Stimulated activated CD4-positive, alpha-beta T cell treated with anti-CD3 and anti-CD28 coated beads, Interleukin-4, amount 100 ng/mL, for 1 hour (primary cell): ENCODE data around the gene RPL22.

Source experiments
- DNase-seq: peaks from one replicate; pipeline ENCODE4 v3.0.0-alpha.2; 2020

Gene RPL22

DNA sequence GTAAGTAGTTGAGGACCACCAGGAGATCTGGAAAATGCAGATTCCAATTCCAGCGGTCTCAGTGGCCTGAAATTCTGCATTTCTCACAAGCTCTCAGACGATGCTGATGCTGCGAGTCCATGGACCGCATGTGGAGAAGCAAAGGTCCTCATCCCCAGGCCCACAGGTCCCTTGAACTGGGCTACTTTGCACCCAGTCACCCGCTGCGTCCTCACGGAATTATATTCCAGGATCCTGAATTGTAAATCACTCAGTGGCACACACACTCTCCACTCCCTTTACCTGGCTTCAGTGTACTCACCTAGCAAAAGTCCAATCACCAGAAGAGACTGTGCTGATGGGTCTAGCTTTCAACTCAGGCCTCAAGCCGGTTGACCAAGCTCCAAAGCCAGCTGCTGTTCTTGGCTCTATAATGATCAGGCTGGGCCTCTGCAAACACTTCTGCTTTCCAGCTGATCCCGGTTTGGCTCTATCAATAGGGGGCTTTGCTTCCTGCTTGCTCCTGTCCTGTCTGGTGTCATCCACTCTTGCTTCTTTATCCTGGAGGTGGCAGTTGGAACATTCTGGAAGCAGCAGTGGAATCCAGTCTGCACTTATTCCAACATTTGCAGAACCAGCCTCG lies 904 bp upstream of the RPL22 start:
- DNase-seq = no peak

DNA sequence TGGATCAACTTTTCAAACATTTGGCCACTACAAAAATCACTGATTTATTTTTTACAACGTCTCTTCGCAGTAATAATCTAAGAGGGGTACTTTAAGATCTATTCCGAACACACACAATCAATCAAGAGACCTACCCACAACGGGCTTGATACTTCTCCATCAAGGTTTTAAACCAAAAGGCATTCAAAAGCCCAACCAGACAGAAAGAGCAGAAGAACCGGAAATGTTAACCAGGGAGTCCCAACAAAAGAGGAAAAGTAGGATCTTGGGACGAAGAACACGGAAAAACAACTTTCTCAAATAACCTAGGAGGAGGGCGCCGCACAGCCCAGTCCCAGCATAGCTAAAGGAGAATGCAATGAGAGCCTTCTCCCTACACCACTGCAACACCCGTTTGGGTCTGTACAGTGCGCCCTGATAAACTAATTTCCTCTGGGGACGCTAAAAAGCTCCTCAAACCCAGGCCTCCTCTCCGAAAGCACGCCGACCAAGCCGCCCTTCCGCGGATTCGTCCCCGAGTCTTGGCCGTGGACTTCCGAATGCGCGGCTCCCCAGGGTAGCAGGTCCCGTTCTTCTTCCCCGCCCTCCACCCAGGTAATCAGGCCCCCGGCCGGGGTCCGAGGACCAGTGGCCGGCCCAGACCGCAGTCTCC lies 623 bp downstream of the RPL22 start:
- DNase-seq = no peak

DNA sequence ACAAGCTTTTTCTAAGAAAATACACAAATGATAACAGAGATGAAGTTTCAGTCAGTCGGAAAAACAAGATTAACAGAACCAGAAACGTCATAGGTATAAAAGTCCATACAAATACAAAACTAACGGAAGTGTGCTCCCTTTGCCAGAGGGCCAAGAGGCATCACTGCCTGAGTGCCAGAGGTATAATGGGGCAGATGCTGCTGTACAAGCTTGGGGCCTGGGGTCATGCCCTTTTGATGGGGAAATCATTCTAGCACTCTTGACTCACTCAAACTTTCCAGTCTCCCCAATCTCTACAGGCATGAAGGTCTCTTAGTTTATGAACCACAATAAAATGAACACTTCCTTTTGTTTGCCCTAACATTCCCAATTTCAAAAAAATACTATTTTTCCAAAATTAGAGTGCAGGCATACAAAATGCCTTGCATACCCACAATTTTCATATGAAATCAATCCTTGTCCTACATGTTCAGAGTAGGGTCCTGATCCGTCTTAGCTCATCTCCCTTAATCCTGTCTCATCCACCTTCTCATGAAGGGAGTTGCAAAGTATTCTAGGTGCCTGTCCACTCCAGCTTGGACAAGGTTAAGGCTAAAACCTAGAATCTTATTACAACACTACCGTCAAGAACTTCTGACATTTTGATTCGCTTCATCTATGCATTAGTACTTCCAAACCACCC lies 1.5 kb downstream of the RPL22 start:
- no peak for DNase-seq

DNA sequence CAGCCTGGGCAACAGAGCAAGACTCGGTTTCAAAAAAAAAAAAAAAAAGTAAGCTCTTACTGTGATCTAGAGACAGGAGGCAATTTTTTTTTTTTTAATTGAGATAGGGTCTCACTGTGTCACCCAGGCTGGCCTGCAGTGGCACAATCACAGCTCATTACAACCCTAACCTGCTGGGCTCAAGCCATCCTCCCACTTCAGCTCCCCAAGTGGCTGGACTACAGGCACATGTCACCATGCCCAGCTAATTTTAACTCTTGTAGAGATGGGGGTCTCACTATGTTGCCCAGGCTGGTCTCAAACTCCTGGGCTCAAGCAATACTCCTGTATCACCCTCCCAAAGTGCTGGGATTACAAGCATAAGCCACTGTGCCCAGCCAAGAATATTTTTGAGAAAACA lies 7.4 kb downstream of the RPL22 start:
- no peak for DNase-seq

DNA sequence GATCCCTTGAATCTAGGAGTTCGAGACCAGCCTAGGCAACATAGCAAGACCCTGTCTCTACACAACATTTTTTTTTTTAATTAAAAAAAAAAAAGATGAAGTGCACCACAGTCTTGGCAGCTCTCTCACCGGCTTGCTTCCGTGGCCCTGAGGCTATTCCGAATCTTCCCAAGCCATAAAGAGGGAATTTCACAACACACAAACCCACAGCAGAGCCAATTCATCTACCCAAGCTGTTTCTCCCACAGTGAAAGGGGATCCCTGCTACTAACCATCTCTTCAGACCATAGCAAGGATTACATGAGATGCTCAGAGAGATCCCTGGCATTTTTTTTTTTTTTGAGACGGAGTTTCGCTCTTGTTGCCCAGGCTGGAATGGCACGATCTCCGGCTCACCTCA lies 10.9 kb downstream of the RPL22 start:
- no peak for DNase-seq

DNA sequence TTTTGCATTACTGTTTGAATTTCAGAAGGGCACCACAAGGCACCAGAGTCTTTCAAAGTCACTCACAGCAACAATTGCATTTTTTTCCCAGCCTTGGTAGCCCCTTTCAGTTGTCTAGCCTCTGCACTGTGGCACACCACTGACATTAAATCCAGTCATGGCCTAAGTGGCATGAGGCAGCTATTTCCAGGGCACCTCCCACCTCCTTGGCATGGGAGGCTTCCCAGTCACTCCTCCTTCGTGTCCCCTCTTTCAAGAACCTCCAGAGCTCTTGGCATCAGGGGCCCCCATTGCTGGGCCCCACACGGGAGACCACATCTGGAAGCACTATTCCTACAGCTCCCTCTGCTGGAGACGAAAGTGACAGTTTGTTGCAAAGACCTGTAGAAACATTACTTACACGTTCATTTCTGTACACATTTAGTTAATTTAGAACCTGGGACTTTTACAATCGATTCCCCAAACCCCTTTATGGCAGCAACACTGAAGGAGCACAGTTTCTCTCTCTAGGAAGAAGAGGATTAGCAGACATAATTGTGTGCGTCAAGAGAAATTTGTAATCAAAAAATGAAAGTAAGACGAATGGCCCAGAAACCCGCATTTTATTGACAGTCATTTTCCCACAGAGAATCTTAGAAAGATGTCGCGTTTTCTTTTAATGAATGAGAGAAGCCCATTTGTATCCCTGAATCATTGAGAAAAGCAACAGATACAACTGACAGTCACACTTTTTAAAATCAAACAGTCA lies 13.6 kb downstream of the RPL22 start:
- DNase-seq = no peak

DNA sequence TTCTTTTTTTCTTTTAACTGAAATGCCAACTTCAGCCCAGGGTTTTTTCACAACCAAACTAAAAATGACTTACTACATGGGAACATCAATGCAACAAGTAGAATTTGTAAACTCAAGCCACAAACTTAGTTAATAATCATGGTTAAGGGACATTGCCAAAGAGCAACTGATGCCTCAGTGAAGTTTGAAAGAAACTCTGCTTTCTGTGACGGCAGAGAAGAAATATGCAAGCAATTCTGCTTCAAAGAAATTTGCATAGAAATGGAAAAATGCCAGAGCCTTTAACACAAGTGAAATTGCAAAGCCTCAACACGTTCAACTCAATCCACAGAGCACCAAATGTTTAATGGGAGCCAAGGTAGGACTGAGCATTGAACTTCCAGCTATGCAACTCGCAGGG lies 14.2 kb downstream of the RPL22 start:
- DNase-seq = no peak

DNA sequence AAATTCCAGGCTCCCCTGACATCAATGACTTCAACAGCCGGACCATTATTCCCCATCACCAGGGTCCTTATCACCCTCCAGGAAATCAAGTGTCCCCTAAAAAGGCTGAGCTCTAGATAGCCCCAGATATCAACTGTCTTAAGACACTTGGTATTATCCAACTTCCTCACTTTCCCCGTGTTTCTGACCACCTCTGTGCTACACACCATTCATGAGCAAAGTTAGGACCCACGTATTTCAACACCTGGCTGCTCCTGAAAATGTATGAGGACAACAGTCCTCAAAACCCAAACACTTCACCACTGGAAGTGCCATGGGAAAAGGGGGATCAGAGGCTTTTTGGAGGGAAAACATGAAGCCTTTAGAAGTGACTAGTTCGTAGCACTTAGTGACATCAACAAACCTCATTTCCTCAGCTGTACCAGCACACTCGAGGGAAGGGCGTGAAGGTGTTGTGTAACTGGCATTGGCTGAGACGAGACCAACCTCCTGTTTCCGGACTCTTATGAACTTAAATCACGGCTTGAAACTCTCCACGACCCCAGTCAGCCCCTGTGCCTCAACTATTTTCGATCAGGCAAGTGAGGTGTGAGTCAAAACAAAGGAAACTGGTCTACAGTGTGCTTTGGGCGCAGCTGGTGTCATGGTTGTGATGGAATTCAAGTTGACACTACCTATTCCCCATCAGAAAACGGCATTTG lies 15.2 kb downstream of the RPL22 start:
- DNase-seq = no peak

DNA sequence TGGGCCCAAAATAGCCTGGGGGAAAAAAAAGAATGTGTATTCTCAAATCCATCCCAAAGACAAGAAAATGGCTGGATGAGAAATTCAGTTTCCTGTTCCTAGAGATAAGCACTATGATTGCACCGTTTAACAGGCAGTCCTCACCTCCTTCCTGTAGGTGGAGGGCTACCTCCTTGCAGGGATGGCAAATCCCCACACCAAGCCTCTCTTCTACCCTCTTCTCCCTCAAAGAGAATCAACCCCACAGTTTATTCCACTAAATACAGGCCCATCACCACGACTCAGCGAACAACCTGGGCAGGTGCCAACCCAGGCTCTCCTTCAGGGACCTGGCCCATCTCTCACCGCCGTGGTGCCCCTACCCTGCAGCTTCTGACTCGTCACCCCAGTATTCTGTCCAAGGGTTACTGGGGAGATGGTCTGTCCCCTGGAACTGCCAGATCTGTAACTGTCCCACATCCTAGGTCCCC lies 15.8 kb downstream of the RPL22 start:
- no peak for DNase-seq

DNA sequence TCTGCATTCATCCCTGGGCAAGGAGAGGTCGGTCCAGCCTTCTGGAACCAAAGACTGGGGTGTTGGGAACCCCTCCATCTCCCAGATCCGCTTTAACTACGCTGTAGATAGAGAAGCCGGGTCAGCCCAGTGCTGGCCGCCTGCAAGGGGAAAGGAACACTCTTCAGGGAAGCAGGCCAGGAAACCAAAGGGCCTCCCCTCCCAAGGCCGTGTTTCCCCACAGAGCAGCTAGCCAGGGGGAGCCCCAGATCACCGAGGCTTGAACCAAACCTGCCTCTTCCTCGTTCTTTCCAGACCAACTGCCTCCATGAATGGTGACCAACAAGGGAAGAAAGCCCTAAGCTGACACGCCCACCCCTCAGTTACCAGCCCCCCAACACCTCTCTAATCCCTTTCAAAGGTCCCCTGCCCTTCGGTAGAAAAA lies 18.0 kb downstream of the RPL22 start:
- DNase-seq = no peak

DNA sequence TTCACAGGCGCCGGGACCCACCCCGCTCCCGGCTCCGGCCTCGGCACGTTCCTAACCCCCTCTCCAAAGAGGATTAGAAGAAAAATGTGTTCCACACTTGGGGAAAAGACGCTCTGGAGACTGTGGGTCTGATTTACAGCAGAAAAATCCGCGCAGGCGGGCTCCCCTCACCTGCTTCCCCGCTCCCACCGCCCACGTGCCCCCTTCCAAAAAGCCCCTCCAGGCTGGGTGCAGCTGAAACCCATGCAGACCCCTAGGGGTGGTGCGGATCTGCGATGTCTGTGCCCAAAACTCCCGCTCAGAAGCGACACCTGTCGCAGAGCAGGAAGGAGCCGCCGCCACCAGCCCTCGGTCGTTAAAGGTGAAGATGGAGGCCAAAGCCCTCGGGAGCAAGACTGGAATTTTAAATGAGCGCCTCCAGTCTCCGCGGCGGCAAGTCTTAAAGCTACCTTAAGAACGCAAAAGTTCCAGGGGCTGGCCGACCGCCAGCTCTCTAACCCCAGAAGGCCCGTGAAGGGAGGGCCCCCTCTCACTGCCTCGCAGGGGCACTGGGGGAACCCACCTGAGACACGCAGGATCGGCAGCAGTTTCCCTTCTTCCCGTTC lies 18.6 kb downstream of the RPL22 start:
- DNase-seq = peak; percentile 15

DNA sequence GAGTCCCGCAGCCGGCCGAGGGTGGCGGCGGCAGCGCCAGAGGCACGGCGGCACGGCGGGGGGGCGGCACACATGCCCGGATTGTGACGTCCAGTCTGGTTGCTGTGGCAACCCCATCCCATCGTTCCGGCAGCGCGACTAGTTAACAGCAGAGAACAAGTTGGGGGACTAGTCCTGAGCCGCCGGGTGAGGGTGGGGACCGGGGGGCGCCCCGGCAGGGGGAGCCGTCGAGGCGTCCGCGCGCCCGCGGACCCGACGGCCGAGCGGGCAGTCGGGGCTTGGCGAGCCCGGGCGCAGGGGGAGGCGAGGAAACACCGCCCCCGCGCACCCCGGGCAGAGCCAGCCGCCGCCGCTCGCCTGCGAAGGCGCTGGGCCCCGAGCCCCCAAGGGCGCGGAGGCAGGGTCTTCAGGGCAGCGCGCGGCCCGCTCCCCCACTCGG lies 19.1 kb downstream of the RPL22 start, which contains the start of gene CHD5:
CHD5 (minus strand) TSS at position 54 of the 439 bp plus-strand sequence. CDS start 298 bp downstream, outside the sequence.
- no peak for DNase-seq

DNA sequence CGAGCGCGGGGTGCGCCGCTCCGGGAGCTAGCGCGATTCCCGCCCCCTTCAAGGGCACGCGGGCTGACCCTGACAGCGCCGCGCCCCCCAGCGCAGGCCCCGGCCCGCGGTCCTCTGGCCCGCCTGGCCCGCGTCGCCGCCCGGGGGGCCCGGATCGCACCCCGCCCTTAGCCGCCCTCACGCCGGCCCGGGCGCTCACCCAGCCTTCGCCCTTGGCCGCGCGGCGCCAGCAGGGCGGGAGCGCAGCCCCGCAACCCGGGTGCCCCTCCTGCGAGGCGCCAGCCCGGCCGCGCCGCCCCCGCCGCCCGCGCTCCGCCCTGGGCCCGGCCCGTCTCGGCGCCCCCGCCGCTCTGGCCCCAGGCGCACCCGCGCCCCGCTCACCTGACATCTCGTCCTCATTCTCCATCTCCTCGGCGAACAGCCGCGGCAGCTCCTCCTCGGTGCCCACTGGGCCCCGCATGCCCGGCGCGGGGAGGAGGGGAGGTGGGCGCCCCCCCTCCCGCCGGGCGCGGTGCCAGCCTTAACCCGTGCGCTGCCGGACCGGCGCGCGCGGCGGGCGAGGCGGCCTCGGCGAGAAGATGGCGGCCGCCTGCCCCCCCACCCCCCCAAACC lies 19.7 kb downstream of the RPL22 start:
- DNase-seq = no peak

DNA sequence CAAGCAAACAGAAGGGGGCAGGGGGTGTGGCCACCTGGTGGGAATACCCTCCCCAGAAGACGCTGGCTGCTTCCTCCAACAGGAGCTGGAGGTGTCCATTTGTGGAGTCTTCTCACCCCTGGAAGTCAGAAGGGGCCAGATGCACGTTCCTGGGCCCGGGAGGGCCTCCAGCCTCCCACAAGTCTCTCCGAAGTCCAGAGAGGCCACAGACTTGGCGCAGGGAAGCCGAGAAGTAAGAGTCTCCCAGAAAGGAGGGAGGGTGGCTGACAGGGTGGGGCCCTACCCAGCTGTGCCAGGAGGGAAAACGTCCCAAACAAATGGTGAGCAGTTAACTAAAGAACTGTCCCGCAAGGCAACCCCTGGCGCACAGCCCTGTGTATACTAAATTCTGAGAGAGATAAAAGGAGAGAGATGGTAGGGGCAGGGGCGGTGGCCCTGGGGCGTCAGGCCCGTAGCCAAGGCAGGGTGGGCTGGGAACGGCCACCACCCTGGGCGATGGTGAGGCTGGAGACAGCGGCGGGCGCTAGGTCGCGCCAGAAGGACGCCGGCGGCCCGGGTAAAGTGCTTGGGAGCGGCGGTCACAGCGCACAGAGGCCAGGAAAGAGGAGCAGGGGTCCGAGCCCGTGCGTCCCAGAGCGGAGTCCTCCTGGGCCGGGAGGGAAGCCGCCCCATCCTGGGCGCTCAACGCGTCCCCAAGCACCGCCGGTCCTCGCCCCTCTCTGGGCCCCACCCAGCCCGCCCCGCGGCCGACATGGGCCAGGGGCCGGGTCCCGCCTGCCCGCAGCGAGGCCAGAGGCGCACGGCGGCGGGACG lies 20.4 kb downstream of the RPL22 start:
- no peak for DNase-seq

DNA sequence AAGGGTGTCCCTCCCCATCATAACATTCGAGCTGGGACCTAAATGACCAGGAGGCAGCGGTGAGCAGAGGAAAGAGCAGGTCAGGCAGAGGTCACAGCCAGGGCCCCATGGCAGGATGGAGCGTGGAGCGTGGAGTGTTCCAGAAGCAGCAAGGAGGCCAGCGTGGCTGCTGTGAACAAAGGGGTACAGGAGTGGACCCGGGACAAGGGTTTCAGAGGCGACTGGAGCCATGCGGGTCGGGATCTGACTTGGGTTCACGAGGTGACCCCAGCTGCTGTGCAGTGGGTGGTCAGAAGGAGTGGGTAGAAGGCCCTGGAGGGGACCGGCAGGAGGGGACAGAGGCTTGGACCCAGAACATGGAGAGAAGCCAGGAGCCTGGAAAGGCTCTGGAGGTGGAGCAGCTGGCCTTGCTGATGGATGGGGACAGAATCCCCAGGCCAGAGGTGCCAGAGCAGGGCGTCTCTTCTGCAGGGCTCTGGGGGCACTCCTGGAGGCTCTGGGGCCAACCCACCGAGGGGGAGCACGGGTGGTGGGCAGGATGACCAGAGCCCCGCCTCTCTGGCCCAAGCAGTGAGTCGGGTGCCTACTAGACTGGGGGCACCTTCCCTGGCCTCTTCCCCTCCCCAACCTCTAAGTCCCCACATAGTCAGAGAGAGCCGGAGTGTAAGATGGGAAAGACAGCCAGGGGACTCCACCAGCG lies 21.6 kb downstream of the RPL22 start:
- no peak for DNase-seq

DNA sequence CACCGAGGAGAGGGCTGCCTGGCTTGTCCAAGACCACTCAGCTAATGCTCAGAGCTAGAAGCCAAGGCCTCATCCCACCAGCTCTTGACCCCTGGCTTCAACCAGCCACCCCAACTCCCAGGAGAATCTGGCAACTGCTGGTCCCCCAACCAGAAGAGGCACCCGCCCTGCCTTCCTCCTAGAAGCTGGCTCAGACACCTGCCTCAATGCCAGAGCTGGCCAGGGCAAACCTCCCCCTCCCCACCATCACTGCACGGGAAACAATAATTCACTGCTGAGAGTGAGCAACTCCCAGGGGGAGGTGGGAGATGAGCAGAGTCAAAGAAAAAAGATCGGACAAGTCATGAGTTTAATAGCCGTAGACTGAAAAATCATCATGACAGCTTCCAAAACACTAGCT lies 22.6 kb downstream of the RPL22 start:
- no peak for DNase-seq

DNA sequence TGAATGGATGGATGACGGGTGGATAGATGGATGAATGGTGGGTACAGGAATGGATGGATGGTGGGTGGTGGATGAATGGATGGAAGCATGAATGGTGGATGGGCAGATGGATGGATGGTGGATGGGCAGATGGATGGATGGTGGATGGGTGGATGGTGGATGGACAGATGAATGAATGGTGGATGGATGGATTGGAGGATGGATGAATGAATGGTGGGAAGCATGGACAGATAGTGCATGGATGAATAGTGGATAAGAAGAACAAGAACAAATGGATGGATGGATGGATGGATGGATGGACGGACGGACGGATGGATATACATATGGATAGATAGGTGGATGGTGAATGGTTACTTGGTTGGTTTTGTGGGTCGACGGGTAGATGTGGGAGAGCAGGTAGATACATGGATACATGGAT lies 24.0 kb downstream of the RPL22 start:
- DNase-seq = no peak

DNA sequence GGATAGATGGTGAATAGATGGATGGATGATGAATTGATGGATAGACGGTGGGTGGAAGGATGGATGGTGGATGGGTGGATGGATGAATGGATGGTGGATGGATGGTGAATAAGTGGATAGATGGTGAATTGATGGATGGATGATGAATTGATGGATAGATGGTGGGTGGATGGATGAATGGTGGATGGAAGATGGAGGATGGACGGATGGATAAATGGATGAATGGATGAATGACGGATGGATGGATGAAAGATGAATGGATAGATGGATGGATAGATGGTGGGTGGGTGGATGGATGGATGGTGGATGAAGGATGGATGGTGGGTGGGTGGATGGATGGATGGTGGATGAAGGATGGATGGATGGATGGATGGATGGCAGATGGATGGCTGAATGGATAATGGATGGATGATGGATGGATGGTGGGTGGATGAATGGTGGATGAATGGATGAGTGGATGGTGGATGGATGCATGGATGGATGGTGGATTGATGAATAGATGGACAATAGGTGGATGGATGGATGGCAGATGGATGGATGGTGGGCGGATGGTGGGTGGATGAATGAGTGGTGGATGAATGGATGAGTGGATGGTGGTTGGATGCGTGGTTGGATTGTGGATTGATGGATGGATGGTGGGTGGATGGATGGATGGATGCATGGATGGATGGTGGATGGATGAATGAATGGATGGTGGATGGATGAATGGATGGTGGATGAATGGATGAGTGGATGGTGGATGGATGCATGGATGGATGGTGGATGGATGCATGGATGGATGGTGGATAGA lies 24.6 kb downstream of the RPL22 start:
- DNase-seq = no peak

DNA sequence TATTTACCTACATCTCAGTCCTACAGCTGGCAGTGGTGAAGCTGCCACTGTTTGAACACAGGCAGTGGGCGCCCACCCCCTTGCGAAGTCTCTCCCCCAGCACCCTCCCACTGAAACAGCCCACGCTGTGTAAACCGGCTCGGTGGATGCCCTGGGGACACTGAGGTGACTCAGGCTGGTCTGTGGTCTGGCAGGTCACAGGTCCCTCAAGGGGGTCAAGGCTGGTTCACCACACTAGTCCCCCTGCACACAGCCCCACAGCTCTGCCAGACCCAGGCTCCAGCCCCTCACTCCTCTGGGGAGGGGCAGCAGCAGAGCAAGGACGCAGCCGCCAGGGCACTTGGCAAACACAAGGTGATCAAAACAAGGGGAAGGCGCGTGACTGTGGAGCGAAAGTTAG lies 26.8 kb downstream of the RPL22 start:
- no peak for DNase-seq
